ENCODE data around the gene FKBP14. TPM values are rescaled to one million over a fixed set of nuclear protein-coding genes. Genes with fewer than 3 reads are reported as not detected.

The FKBP14 gene
- total and polyA plus RNA-seq, 2 experiments from 2014 or later: 11.8 to 12.9 TPM

DNA sequence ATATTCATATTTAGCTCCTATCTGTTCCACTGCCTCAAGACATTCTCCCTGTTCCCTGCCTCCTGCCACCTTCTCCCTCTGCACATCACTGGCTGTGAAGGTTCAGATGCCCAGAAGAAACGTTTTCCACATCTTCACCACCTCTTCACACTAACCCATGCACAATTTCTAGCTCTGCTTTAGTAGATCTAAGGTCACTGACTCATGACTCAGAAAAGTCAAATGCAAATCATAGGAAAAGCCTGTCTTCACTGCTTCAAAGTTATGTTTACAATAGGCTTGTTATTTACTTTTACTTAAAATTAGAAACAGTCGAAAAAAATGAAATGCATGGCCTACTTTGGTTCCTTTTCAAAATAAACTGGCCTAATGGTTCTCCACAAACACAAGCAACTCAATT is 39.4 kb downstream of the FKBP14 start:
- no peak for ATAC-seq
- H2AFZ ChIP-seq: no peak overlapping the region

DNA sequence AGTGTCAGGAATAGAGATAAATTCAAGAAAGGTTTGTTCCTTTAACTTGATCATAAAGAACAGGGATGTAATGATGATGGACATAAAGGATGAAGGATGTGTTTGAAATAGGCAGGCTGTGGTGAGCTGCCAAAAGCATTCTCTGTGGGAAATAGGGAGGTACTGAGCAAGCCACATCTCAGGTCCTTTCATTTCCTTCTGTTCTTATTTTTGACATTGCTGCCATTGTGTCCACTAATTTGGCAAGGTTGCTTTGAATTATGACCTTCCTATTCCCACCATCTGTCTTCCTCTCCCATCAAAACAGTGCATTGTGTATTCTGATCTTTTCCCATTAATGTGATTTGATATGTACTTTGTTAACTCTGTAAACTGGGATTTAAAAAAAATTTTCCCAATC is 46.4 kb downstream of the FKBP14 start:
- Mint-ChIP-seq H3K4me3 (no peak overlapping the region), H3K27me3 (ENCODE audit: insufficient read depth, low read depth, poor library complexity) (no peaks in the 10 kb centered on the region), H3K9me3 (no peaks in the 10 kb centered on the region), H3K27ac (no peak overlapping the region), H3K36me3 (ENCODE audit: low read depth) (no peaks in the 10 kb centered on the region), H3K4me1 (0 out of 3 replicates have a peak, but pooled peaks cover 4% of the 10 kb centered on the region)
- Histone ChIP-seq H3K9me2 (ENCODE audit: insufficient read depth) (no peaks in the 10 kb centered on the region), H3K4me3 (no peak overlapping the region), H3K27me3 (ENCODE audit: insufficient read depth) (no peaks in the 10 kb centered on the region), H3K4me2 (no peak overlapping the region), H3K36me3 (ENCODE audit: insufficient read depth) (no peaks in the 10 kb centered on the region), H3F3A (replicated peaks; ENCODE audit: low read depth) (no peaks in the 10 kb centered on the region), H3K79me2 (replicated peaks; ENCODE audit: insufficient read depth) (peaks cover 89% of the 10 kb centered on the region), H4K20me1 (replicated peaks; ENCODE audit: insufficient read depth) (peaks cover 49% of the 10 kb centered on the region), H3K4me1 (ENCODE audit: insufficient read depth) (0 out of 2 replicates have a peak, but pooled peaks cover 5% of the 10 kb centered on the region), H2AFZ (no peak overlapping the region), H3K27ac (ENCODE audit: low read depth) (no peak overlapping the region)
- no peak for DNase-seq (ENCODE audit: low spot score)
- no peak for ATAC-seq
- TF ChIP-seq, protein P1, sequence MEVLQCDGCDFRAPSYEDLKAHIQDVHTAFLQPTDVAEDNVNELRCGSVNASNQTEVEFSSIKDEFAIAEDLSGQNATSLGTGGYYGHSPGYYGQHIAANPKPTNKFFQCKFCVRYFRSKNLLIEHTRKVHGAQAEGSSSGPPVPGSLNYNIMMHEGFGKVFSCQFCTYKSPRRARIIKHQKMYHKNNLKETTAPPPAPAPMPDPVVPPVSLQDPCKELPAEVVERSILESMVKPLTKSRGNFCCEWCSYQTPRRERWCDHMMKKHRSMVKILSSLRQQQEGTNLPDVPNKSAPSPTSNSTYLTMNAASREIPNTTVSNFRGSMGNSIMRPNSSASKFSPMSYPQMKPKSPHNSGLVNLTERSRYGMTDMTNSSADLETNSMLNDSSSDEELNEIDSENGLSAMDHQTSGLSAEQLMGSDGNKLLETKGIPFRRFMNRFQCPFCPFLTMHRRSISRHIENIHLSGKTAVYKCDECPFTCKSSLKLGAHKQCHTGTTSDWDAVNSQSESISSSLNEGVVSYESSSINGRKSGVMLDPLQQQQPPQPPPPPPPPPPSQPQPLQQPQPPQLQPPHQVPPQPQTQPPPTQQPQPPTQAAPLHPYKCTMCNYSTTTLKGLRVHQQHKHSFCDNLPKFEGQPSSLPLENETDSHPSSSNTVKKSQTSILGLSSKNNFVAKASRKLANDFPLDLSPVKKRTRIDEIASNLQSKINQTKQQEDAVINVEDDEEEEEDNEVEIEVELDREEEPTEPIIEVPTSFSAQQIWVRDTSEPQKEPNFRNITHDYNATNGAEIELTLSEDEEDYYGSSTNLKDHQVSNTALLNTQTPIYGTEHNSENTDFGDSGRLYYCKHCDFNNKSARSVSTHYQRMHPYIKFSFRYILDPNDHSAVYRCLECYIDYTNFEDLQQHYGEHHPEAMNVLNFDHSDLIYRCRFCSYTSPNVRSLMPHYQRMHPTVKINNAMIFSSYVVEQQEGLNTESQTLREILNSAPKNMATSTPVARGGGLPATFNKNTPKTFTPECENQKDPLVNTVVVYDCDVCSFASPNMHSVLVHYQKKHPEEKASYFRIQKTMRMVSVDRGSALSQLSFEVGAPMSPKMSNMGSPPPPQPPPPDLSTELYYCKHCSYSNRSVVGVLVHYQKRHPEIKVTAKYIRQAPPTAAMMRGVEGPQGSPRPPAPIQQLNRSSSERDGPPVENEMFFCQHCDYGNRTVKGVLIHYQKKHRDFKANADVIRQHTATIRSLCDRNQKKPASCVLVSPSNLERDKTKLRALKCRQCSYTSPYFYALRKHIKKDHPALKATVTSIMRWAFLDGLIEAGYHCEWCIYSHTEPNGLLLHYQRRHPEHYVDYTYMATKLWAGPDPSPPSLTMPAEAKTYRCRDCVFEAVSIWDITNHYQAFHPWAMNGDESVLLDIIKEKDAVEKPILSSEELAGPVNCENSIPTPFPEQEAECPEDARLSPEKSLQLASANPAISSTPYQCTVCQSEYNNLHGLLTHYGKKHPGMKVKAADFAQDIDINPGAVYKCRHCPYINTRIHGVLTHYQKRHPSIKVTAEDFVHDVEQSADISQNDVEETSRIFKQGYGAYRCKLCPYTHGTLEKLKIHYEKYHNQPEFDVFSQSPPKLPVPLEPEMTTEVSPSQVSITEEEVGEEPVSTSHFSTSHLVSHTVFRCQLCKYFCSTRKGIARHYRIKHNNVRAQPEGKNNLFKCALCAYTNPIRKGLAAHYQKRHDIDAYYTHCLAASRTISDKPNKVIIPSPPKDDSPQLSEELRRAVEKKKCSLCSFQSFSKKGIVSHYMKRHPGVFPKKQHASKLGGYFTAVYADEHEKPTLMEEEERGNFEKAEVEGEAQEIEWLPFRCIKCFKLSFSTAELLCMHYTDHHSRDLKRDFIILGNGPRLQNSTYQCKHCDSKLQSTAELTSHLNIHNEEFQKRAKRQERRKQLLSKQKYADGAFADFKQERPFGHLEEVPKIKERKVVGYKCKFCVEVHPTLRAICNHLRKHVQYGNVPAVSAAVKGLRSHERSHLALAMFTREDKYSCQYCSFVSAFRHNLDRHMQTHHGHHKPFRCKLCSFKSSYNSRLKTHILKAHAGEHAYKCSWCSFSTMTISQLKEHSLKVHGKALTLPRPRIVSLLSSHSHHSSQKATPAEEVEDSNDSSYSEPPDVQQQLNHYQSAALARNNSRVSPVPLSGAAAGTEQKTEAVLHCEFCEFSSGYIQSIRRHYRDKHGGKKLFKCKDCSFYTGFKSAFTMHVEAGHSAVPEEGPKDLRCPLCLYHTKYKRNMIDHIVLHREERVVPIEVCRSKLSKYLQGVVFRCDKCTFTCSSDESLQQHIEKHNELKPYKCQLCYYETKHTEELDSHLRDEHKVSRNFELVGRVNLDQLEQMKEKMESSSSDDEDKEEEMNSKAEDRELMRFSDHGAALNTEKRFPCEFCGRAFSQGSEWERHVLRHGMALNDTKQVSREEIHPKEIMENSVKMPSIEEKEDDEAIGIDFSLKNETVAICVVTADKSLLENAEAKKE (CRISPR knock-in tag; IDR thresholded peaks at IDR 0.05): no peak
- TF ChIP-seq ZNF114 (CRISPR knock-in tag; IDR thresholded peaks at IDR 0.05): no peak
- TF ChIP-seq, protein P2, sequence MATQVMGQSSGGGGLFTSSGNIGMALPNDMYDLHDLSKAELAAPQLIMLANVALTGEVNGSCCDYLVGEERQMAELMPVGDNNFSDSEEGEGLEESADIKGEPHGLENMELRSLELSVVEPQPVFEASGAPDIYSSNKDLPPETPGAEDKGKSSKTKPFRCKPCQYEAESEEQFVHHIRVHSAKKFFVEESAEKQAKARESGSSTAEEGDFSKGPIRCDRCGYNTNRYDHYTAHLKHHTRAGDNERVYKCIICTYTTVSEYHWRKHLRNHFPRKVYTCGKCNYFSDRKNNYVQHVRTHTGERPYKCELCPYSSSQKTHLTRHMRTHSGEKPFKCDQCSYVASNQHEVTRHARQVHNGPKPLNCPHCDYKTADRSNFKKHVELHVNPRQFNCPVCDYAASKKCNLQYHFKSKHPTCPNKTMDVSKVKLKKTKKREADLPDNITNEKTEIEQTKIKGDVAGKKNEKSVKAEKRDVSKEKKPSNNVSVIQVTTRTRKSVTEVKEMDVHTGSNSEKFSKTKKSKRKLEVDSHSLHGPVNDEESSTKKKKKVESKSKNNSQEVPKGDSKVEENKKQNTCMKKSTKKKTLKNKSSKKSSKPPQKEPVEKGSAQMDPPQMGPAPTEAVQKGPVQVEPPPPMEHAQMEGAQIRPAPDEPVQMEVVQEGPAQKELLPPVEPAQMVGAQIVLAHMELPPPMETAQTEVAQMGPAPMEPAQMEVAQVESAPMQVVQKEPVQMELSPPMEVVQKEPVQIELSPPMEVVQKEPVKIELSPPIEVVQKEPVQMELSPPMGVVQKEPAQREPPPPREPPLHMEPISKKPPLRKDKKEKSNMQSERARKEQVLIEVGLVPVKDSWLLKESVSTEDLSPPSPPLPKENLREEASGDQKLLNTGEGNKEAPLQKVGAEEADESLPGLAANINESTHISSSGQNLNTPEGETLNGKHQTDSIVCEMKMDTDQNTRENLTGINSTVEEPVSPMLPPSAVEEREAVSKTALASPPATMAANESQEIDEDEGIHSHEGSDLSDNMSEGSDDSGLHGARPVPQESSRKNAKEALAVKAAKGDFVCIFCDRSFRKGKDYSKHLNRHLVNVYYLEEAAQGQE (IDR thresholded peaks at IDR 0.05; ENCODE audit: unreplicated experiment): no peak

More for the DNA sequence above, 39.4 kb downstream of the FKBP14 start:
- no peak for TF ChIP-seq POLR2AphosphoS5 (IDR thresholded peaks at IDR 0.05; ENCODE audit: low read depth)
- TF ChIP-seq CREB1 (CRISPR knock-in tag; IDR thresholded peaks at IDR 0.05; ENCODE audit: low read depth): no peak
- TF ChIP-seq, protein P3, sequence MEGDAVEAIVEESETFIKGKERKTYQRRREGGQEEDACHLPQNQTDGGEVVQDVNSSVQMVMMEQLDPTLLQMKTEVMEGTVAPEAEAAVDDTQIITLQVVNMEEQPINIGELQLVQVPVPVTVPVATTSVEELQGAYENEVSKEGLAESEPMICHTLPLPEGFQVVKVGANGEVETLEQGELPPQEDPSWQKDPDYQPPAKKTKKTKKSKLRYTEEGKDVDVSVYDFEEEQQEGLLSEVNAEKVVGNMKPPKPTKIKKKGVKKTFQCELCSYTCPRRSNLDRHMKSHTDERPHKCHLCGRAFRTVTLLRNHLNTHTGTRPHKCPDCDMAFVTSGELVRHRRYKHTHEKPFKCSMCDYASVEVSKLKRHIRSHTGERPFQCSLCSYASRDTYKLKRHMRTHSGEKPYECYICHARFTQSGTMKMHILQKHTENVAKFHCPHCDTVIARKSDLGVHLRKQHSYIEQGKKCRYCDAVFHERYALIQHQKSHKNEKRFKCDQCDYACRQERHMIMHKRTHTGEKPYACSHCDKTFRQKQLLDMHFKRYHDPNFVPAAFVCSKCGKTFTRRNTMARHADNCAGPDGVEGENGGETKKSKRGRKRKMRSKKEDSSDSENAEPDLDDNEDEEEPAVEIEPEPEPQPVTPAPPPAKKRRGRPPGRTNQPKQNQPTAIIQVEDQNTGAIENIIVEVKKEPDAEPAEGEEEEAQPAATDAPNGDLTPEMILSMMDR (conservative IDR thresholded peaks at IDR 0.05; ENCODE audit: low read depth in 2 of 2): no peak
- no peak for TF ChIP-seq JUNB (IDR thresholded peaks at IDR 0.05; ENCODE audit: unreplicated experiment)
- TF ChIP-seq EZH2 (IDR thresholded peaks at IDR 0.05; ENCODE audit: low read depth, unreplicated experiment): no peak
- TF ChIP-seq ZNF331 (CRISPR knock-in tag; IDR thresholded peaks at IDR 0.05; ENCODE audit: low read depth): no peak
- TF ChIP-seq, protein P4, sequence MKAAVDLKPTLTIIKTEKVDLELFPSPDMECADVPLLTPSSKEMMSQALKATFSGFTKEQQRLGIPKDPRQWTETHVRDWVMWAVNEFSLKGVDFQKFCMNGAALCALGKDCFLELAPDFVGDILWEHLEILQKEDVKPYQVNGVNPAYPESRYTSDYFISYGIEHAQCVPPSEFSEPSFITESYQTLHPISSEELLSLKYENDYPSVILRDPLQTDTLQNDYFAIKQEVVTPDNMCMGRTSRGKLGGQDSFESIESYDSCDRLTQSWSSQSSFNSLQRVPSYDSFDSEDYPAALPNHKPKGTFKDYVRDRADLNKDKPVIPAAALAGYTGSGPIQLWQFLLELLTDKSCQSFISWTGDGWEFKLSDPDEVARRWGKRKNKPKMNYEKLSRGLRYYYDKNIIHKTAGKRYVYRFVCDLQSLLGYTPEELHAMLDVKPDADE (IDR thresholded peaks at IDR 0.05): no peak
- no peak for TF ChIP-seq ZNF114 (CRISPR knock-in tag; IDR thresholded peaks at IDR 0.05)
- H4K20me1 ChIP-seq (replicated peaks; ENCODE audit: insufficient read depth): peaks cover 15% of the 10 kb centered on the region
- H3K36me3 ChIP-seq (ENCODE audit: insufficient read depth): no peaks in the 10 kb centered on the region
- H3K27me3 Mint-ChIP-seq (ENCODE audit: insufficient read depth, low read depth, poor library complexity): peaks cover 11% of the 10 kb centered on the region
- H3K4me3 Mint-ChIP-seq: no peak overlapping the region
- no peak overlapping the region for H3K27ac Mint-ChIP-seq
- H3K4me2 ChIP-seq: peak overlapping the region; percentile 98
- H3K36me3 Mint-ChIP-seq (ENCODE audit: low read depth): 0 out of 3 replicates have a peak, but pooled peaks cover 6% of the 10 kb centered on the region
- H3K4me3 ChIP-seq: no peak overlapping the region
- peaks cover 3% of the 10 kb centered on the region; the same call in 1 of the 3 replicates for H3K9me3 Mint-ChIP-seq
- peaks cover 17% of the 10 kb centered on the region for H3K4me1 ChIP-seq (ENCODE audit: insufficient read depth)
- no peaks in the 10 kb centered on the region for H3K9me2 ChIP-seq (ENCODE audit: insufficient read depth)
- DNase-seq (ENCODE audit: low spot score): no peak
- peaks cover 17% of the 10 kb centered on the region for H3K27me3 ChIP-seq (ENCODE audit: insufficient read depth)
- 0 out of 2 replicates have a peak, but pooled peaks cover 8% of the 10 kb centered on the region for H3F3A ChIP-seq (replicated peaks; ENCODE audit: low read depth)
- no peak overlapping the region for H3K27ac ChIP-seq (ENCODE audit: low read depth)
- H3K4me1 Mint-ChIP-seq: peaks cover 18% of the 10 kb centered on the region
- H3K79me2 ChIP-seq (replicated peaks; ENCODE audit: insufficient read depth): peaks cover 64% of the 10 kb centered on the region
